OCI-LY7 (cell line): ENCODE measurements around the gene SLC16A1.

ENCODE experiments used
- EZH2phosphoT487 ChIP-seq: fragments of 200-600 bp; sonication (generic); IDR thresholded peaks from 2 replicates; pipeline ENCODE4 v1.6.1; 2018; ENCODE audit warnings: low read depth, borderline replicate concordance, mild to moderate bottlenecking, mixed run types, antibody characterized with exemption, low read length, moderate library complexity, mixed read lengths
- TF ChIP-seq, protein P1 (sequence below): fragments of 200-600 bp; sonication (generic); conservative IDR thresholded peaks from 2 replicates; pipeline ENCODE4 v1.5.1; 2014; ENCODE audit warnings: mild to moderate bottlenecking, antibody characterized with exemption, low read length, moderate library complexity, mixed read lengths

DNA sequence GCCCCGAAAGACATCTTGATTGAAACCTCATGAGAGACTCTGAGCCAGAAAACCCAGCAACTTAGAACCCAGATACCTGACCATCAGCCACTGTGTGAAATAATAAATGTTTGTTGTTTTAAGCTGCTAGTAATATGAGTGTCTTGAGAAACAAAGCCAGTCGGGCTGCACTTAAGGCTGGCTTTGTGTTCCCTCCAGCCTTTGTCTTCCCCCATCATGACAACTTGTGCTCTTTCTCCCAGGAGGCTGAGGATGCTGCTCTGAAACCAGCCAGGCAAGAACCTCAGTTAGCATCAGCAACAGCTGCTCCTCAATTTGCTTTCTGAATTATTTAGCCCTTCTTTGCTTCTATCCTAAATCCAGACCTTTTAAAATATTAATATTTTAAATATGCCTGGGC, 78.2 kb downstream of the SLC16A1 start:
- TF ChIP-seq, protein P1, sequence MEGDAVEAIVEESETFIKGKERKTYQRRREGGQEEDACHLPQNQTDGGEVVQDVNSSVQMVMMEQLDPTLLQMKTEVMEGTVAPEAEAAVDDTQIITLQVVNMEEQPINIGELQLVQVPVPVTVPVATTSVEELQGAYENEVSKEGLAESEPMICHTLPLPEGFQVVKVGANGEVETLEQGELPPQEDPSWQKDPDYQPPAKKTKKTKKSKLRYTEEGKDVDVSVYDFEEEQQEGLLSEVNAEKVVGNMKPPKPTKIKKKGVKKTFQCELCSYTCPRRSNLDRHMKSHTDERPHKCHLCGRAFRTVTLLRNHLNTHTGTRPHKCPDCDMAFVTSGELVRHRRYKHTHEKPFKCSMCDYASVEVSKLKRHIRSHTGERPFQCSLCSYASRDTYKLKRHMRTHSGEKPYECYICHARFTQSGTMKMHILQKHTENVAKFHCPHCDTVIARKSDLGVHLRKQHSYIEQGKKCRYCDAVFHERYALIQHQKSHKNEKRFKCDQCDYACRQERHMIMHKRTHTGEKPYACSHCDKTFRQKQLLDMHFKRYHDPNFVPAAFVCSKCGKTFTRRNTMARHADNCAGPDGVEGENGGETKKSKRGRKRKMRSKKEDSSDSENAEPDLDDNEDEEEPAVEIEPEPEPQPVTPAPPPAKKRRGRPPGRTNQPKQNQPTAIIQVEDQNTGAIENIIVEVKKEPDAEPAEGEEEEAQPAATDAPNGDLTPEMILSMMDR = no peak
- no peak for TF ChIP-seq EZH2phosphoT487
